Panc1 (cell line): ENCODE data around the gene LRIT1. TPM values are rescaled to one million over a fixed set of nuclear protein-coding genes. Genes with fewer than 3 reads are reported as not detected.

Experiments used
- ATAC-seq: fragments of 200-7000 bp; cut with Tn5 transposase; 2 replicates; pipeline ENCODE4 v1.9.1; 2020; ENCODE audit warnings: mild to moderate bottlenecking, moderate library complexity
- BruUV-seq: library from RNA; stranded (reverse); fragments of 400-500 nt; replicated peaks from 2 replicates; lab custom pipeline; 2021; lab: Mats Ljungman, UMichigan
- CTCF ChIA-PET: fragments of 300-600 bp; sonication (Branson Sonifier 250); formaldehyde crosslinking; loops from one replicate; lab custom pipeline; 2022; ENCODE audit warnings: antibody characterized with exemption; lab: Charles Lee
- POLR2A ChIA-PET: fragments of 300-600 bp; sonication (Branson Sonifier 250); formaldehyde crosslinking; loops from one replicate; lab custom pipeline; 2022; ENCODE audit warnings: antibody characterized with exemption; lab: Charles Lee
- DNase-seq: peaks from one replicate; pipeline ENCODE4 v3.0.0-alpha.2; 2010; ENCODE audit warnings: low read depth, low spot score
- H3K27ac ChIP-seq: 2 replicates; pipeline ENCODE4 v1.5.1; 2011; ENCODE audit warnings: mild to moderate bottlenecking, low read length, inconsistent platforms
- H3K27me3 ChIP-seq: fragments of 200-500 bp; sonication (Bioruptor generic); 2 replicates; pipeline ENCODE4 v1.6.0; 2014; ENCODE audit warnings: low read length, inconsistent platforms; ENCODE audit not compliant: control insufficient read depth, insufficient read depth
- H3K36me3 ChIP-seq: fragments of 200-500 bp; sonication (Bioruptor generic); 2 replicates; pipeline ENCODE4 v1.5.1; 2014; ENCODE audit warnings: inconsistent platforms, mild to moderate bottlenecking, low read length, moderate library complexity; ENCODE audit not compliant: control insufficient read depth, insufficient read depth
- H3K4me1 ChIP-seq: 2 replicates; pipeline ENCODE4 v1.5.1; 2011; ENCODE audit warnings: inconsistent platforms, mild to moderate bottlenecking, low read length, moderate library complexity; ENCODE audit not compliant: control insufficient read depth, insufficient read depth
- H3K4me3 ChIP-seq, 2 experiments: 2 replicates each; pipeline ENCODE4 v1.5.1; 2011 to 2012; ENCODE audit warnings: low read depth in 2 of 2, low read length in 2 of 2, mild to moderate bottlenecking in 2 of 2, inconsistent platforms in 1 of 2, moderate library complexity in 1 of 2
- H3K9me3 ChIP-seq: fragments of 200-500 bp; sonication (Bioruptor generic); 2 replicates; pipeline ENCODE4 v1.5.1; 2014; ENCODE audit warnings: low read depth, mild to moderate bottlenecking, inconsistent platforms, low read length, moderate library complexity; ENCODE audit not compliant: control insufficient read depth, insufficient read depth
- POLR2AphosphoS5 ChIP-seq: IDR thresholded peaks from 2 replicates; pipeline ENCODE4 v1.6.1; 2012; ENCODE audit warnings: mild to moderate bottlenecking, low read depth, low read length, moderate library complexity
- SIN3A ChIP-seq: IDR thresholded peaks from 2 replicates; pipeline ENCODE4 v1.6.1; 2012; ENCODE audit warnings: low read depth, mild to moderate bottlenecking, low read length, moderate library complexity, borderline replicate concordance; ENCODE audit not compliant: insufficient read depth
- TCF7L2 ChIP-seq: IDR thresholded peaks from 2 replicates; pipeline ENCODE4 v1.6.1; 2011; ENCODE audit warnings: mild to moderate bottlenecking, low read depth, low read length, inconsistent platforms
- in situ Hi-C: cut with HindIII; loops from 2 replicates; pipeline ENCODE4 v1.10.0; 2016; ENCODE audit warnings: low sequenced_read_pairs, low pct_unique_long_range_greater_than_20kb
- intact Hi-C: fragments of 100-400 bp; cut with micrococcal nuclease; formaldehyde crosslinking; loops from one replicate; pipeline ENCODE4 v1.10.0; 2022; ENCODE audit not compliant: unreplicated experiment
- total RNA-seq: library from RNA; stranded (reverse); gene quantifications from one replicate; pipeline ENCODE4 v1.2.1, GENCODE V29; 2021; ENCODE audit not compliant: unreplicated experiment
- TF ChIP-seq, protein P1 (sequence below), 2 experiments: IDR thresholded peaks; 2 replicates each; pipeline ENCODE4 v1.6.1; 2011 to 2012; ENCODE audit warnings: low read depth in 2 of 2, control low read depth in 1 of 2, low read length in 1 of 2, mild to moderate bottlenecking in 1 of 2, moderate library complexity in 1 of 2; ENCODE audit not compliant: insufficient read depth in 1 of 2
- TF ChIP-seq, protein P2 (sequence below): fragments of 450-650 bp; IDR thresholded peaks from 2 replicates; pipeline ENCODE4 v1.5.1; 2017; ENCODE audit warnings: mild to moderate bottlenecking

LRIT1 gene
- total RNA-seq, 1 experiment from 2014 or later, result not detected

DNA sequence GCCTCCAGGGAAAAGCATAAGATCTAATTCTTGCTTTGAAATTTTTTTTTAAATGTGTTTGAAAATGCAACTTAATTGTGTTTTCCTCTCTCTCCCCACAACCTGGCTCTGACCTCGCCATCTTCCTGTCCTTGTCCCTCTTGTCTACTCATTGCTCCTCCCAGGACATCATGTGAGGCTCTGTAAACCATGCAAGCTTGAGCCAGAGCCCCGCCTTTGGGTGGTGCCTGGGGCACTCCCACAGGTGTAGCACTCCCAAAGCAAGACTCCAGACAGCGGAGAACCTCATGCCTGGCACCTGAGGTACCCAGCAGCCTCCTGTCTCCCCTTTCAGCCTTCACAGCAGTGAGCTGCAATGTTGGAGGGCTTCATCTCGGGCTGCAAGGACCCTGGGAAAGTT lies 56.8 kb downstream of the LRIT1 start:
- Histone ChIP-seq H3K9me3 (no peaks in the 10 kb centered on the region), H3K27me3 (peaks cover 3% of the 10 kb centered on the region; the same call in 1 of the 2 replicates), H3K36me3 (no peaks in the 10 kb centered on the region), H3K4me3 (no peak overlapping the region), H3K27ac (no peak overlapping the region), H3K4me1 (no peaks in the 10 kb centered on the region)
- intact Hi-C loops, result no loop called here
- CTCF ChIA-PET, result no interaction called here
- no peak for TF ChIP-seq POLR2AphosphoS5
- DNase-seq (no peak), ATAC-seq (no peak)
- in situ Hi-C loops, result no loop called here
- POLR2A ChIA-PET, result no interaction called here
- no TSS peak for BruUV-seq

DNA sequence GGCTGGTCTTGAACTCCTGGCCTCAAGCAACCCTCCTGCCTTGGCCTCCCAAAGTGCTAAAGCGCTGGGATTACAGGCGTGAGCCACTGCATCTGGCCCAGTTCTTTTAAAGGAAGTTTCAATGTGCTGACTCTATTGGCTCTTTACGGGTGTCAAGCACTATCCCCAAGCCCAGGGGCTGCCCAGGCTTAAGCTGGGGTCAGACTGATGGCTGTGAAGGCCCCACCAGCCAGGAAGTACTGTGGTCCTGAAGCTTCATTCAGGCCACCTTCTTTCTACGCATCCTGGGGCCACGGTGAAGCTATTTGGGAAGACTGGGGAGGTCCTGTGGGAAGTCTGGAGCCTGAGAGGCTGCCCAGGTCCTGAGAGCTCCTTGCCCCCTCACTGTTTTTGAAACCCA lies 59.7 kb downstream of the LRIT1 start:
- Histone ChIP-seq H3K27me3 (no peaks in the 10 kb centered on the region), H3K36me3 (no peaks in the 10 kb centered on the region), H3K9me3 (no peaks in the 10 kb centered on the region), H3K4me3 (no peak overlapping the region), H3K27ac (no peak overlapping the region), H3K4me1 (no peaks in the 10 kb centered on the region)
- TF ChIP-seq TCF7L2, result no peak
- TF ChIP-seq, protein P1, sequence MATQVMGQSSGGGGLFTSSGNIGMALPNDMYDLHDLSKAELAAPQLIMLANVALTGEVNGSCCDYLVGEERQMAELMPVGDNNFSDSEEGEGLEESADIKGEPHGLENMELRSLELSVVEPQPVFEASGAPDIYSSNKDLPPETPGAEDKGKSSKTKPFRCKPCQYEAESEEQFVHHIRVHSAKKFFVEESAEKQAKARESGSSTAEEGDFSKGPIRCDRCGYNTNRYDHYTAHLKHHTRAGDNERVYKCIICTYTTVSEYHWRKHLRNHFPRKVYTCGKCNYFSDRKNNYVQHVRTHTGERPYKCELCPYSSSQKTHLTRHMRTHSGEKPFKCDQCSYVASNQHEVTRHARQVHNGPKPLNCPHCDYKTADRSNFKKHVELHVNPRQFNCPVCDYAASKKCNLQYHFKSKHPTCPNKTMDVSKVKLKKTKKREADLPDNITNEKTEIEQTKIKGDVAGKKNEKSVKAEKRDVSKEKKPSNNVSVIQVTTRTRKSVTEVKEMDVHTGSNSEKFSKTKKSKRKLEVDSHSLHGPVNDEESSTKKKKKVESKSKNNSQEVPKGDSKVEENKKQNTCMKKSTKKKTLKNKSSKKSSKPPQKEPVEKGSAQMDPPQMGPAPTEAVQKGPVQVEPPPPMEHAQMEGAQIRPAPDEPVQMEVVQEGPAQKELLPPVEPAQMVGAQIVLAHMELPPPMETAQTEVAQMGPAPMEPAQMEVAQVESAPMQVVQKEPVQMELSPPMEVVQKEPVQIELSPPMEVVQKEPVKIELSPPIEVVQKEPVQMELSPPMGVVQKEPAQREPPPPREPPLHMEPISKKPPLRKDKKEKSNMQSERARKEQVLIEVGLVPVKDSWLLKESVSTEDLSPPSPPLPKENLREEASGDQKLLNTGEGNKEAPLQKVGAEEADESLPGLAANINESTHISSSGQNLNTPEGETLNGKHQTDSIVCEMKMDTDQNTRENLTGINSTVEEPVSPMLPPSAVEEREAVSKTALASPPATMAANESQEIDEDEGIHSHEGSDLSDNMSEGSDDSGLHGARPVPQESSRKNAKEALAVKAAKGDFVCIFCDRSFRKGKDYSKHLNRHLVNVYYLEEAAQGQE (IDR thresholded peaks at IDR 0.05; ENCODE audit: insufficient read depth in 1 of 2, low read depth in 2 of 2, low read length in 1 of 2), result no peak
- TF ChIP-seq POLR2AphosphoS5, result no peak
- TF ChIP-seq SIN3A, result no peak
- TF ChIP-seq, protein P2, sequence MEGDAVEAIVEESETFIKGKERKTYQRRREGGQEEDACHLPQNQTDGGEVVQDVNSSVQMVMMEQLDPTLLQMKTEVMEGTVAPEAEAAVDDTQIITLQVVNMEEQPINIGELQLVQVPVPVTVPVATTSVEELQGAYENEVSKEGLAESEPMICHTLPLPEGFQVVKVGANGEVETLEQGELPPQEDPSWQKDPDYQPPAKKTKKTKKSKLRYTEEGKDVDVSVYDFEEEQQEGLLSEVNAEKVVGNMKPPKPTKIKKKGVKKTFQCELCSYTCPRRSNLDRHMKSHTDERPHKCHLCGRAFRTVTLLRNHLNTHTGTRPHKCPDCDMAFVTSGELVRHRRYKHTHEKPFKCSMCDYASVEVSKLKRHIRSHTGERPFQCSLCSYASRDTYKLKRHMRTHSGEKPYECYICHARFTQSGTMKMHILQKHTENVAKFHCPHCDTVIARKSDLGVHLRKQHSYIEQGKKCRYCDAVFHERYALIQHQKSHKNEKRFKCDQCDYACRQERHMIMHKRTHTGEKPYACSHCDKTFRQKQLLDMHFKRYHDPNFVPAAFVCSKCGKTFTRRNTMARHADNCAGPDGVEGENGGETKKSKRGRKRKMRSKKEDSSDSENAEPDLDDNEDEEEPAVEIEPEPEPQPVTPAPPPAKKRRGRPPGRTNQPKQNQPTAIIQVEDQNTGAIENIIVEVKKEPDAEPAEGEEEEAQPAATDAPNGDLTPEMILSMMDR, result no peak
- DNase-seq (no peak), ATAC-seq (no peak)
- intact Hi-C loops (no loop called here), in situ Hi-C loops (no loop called here)
- CTCF ChIA-PET, result no interaction called here
- BruUV-seq, result no TSS peak
- POLR2A ChIA-PET, result no interaction called here

Other genes starting within 250 kb of the LRIT1 start
- 188 TPM for gene GHITM, start 102.0 kb downstream of the LRIT1 start, total RNA-seq
- 0.41 TPM for gene GPR15LG, start 67.7 kb downstream of the LRIT1 start, total RNA-seq
- 0.39 TPM for gene CDHR1, start 47.0 kb downstream of the LRIT1 start, total RNA-seq
- gene LRIT2, start 16.0 kb downstream of the LRIT1 start, total RNA-seq, result not detected
- gene RGR, start 3.5 kb upstream of the LRIT1 start, total RNA-seq, result not detected
- gene CCSER2, start 87.0 kb upstream of the LRIT1 start, total RNA-seq, result 63.7 TPM